ELR (cell line): ENCODE data around the gene SMARCD1.

Experiments used
- DNase-seq: peaks from one replicate; pipeline ENCODE4 v3.0.0-alpha.2; 2015; ENCODE audit warnings: low read depth

SMARCD1 gene

GRCh38 chr12:50057000-50057841, 27.9 kb upstream of the SMARCD1 start, which contains the start of gene ASIC1:
ASIC1 (plus strand) TSS chr12:50057596; CDS start chr12:50058767, 1,171 bp downstream.
- DNase-seq, result peak; percentile 64

- DNase-seq, result no peak
These were observed 27.1 kb upstream of the SMARCD1 start for GRCh38 chr12:50057896-50058670.

DNA sequence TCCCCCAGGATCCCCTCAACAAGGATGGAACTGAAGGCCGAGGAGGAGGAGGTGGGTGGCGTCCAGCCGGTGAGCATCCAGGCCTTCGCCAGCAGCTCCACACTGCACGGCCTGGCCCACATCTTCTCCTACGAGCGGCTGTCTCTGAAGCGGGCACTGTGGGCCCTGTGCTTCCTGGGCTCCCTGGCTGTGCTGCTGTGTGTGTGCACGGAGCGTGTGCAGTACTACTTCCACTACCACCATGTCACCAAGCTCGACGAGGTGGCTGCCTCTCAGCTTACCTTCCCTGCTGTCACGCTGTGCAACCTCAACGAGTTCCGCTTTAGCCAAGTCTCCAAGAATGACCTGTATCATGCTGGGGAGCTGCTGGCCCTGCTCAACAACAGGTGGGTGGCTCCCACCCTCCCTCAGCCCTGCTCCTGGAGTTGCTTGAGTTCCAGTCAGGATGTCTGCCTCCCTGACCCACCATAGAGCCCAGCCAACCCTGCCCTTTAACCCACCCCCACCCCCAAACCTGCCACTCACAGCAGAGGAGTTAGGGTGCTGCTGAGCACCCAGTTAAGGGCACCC, 26.3 kb upstream of the SMARCD1 start:
- no peak for DNase-seq

- peak; percentile 47 for DNase-seq
These were observed 25.6 kb upstream of the SMARCD1 start for GRCh38 chr12:50059440-50060119.

- DNase-seq, result no peak
These were observed 25.0 kb upstream of the SMARCD1 start for GRCh38 chr12:50060120-50060468.

- no peak for DNase-seq
These were observed 24.0 kb upstream of the SMARCD1 start for GRCh38 chr12:50061171-50061570.

- DNase-seq, result no peak
These were observed 23.0 kb upstream of the SMARCD1 start for GRCh38 chr12:50061946-50062686.

DNA sequence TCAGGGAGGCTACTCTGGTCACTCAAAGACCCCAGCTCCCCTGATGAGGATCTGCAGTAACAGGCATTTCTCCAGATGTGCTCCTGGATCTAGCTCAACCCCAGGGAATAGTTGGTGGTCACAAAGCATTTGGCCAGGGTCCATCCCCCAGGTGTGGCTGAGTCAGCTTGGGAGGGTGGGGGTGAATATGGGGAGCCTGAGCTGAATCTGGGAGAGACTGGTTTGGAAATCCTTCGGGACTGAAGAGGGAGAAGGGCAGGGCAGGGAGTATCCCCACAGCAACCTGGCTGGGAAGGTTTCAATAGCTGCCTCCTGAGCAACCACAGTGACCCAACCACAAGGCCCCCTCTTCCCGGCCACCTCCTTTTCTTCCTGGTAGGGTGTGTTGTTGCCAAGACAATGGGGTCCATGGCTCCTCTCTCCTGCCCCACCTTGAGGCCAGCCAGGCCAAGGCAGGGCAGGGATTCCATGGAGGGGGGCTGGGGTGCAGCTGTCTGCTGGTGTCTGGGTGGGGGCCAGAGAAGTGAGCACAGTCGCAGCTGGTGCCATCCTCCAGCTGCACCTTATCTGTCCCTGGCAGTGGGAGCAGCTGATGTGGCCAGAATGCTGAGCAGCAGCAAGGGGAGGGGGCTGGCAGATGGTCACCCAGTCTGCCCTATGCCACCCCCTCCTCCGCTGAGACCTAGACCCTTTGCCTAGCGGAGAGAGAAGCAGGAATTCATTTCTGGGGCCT, 22.2 kb upstream of the SMARCD1 start:
- DNase-seq, result no peak

DNA sequence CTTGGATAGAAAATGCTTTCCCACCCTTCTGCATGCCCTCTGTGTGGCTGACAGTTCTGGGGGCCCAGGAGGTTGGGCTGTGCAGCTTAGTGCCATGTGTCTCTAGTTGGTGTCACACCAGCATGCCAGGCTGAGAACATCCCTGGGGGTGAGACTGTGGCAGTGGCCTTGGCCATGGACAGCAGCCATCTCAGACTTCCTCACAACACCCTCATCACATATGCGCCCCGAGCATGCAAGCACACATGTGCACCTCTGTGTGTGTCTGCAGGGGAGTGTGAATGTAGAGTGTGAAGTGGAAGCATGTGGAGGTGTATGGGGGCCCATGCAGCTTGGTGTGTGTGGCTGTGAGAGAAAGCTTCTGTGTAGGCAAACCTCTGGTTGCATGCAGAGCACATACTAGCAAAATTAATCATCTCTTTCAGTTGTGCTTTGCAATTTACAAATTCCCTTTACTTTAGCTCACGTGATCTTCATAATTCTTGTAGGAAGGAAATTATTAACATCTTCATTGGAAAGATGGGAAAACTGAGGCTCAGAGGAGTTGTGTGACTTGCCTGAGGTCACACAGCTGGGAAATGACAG, 19.3 kb upstream of the SMARCD1 start:
- no peak for DNase-seq

- DNase-seq, result peak; percentile 73
These were observed 18.7 kb upstream of the SMARCD1 start for GRCh38 chr12:50066402-50066801.

- no peak for DNase-seq
These were observed 16.1 kb upstream of the SMARCD1 start for GRCh38 chr12:50069069-50069468.

- no peak for DNase-seq
These were observed 15.6 kb upstream of the SMARCD1 start for GRCh38 chr12:50069539-50069938.

- peak; percentile 85 for DNase-seq
These were observed 14.7 kb upstream of the SMARCD1 start for GRCh38 chr12:50070314-50071060.

DNA sequence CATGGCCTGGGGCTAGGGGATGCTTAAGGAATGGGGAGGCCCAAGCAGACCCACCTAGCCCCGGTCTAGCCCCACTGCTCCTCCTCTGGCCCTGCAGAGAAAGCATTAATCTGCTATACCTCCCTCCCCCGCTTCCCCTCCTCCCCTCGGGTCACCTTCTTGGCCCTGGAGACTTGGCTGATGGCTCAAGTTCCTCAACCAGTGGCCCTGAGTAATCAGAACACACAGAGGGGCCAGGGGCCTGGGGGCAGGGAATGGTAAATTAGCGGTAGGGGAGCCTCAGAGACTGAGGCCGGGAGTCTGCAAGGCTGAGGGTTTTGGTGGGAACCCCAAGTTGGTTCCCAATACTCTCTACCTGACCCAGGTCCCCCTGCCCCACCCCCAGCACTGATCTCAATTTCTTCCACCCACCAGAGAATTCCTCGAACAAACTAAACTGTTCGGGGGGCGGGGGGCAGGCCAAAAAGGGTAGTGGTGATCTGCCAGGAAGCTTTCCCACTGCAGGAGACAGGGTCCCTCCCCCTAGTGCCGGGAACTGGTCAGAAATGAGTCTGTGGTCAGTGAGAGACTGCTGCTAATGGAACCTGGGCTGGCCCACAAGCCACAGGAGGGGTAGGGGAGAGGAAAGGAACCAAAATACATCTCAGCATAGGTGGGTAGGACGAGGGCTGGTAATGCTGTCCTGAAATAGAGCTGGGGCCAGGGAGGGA, 12.8 kb upstream of the SMARCD1 start:
- no peak for DNase-seq

DNA sequence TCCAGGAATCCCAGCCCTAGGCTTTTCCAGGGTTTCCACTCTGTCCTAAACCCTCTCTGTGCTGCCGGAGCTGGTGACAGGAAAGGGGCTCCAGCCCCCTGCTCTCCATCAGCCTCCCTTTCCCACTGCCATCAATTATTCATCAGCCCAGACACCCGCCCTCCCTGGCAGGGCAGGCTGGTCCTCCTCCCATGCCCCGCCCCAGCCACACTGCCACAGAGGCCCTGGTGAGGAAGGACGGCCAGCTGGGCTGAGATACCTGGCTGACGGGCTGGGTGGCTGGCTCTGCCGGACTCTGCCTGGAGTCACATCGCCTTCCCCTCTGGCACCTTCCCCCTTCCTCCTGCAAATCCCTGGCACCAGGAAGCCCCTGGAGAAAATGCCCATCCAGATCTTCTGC, 11.9 kb upstream of the SMARCD1 start:
- DNase-seq, result no peak

GRCh38 chr12:50073712-50074111, 11.4 kb upstream of the SMARCD1 start:
- no peak for DNase-seq

GRCh38 chr12:50074936-50075807, 10.0 kb upstream of the SMARCD1 start:
- peak; percentile 87 for DNase-seq

DNA sequence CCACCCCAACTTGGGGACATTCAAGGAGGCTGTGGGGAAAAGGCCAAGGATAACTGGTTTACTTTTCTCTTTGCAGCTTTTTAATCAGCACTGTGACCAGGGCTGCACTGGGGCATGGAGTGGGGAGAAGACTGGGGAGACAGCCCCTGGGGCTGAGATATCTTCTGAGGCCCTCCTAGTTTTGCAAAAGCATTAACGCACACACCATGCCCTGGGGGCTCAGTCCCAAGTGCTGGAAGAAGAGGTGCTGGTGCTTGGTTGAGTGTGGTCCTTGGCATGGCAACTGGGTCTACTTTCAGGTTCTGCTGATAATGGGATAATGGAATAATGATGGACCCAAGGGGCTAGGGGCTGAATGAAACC, 9.4 kb upstream of the SMARCD1 start:
- DNase-seq, result no peak
